Measurements from ENCODE around the gene EVI5. TPM values are rescaled to one million over a fixed set of nuclear protein-coding genes. Genes with fewer than 3 reads are reported as not detected.

The EVI5 gene
- total and polyA plus RNA-seq, 7 donors, result 4.5 to 53.5 (median 39.9) TPM

DNA sequence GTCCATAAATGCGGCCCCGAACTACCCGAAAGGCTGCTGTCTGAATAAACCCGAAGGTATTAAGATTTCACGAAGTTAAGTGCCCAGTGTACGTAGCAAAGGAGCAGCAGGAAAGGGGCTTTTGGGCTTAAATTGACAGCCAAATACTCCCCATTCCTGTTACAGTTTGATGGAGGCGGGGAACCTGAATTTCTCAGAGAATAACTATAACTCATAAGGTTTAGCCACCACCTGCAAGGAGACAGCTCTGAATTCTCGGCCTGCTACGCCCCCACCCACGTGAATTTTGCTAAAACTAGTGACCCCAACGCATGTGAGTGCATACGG, 303.3 kb downstream of the EVI5 start:
- Histone ChIP-seq H3K9me3 (no peaks in the 10 kb centered on the region), H3K4me1 (peaks cover 0 to 66% (median 65%) of the 10 kb centered on the region in 4 donors), H3K4me3 (peak overlapping the region in 2 of 4 donors; percentile 46 to 54), H3K27ac (no peak overlapping the region), H3K27me3 (peaks cover 60 to 88% (median 68%) of the 10 kb centered on the region in 3 donors), H3K36me3 (no peaks in the 10 kb centered on the region)
- intact Hi-C loops (cut with DNase I), result no loop called here
- TF ChIP-seq, protein P1, sequence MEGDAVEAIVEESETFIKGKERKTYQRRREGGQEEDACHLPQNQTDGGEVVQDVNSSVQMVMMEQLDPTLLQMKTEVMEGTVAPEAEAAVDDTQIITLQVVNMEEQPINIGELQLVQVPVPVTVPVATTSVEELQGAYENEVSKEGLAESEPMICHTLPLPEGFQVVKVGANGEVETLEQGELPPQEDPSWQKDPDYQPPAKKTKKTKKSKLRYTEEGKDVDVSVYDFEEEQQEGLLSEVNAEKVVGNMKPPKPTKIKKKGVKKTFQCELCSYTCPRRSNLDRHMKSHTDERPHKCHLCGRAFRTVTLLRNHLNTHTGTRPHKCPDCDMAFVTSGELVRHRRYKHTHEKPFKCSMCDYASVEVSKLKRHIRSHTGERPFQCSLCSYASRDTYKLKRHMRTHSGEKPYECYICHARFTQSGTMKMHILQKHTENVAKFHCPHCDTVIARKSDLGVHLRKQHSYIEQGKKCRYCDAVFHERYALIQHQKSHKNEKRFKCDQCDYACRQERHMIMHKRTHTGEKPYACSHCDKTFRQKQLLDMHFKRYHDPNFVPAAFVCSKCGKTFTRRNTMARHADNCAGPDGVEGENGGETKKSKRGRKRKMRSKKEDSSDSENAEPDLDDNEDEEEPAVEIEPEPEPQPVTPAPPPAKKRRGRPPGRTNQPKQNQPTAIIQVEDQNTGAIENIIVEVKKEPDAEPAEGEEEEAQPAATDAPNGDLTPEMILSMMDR (IDR thresholded peaks at IDR 0.05), result no peak
- no peak for TF ChIP-seq EP300 (IDR thresholded peaks at IDR 0.05)
- TF ChIP-seq POLR2A (IDR thresholded peaks at IDR 0.05), result no peak
- no peak for TF ChIP-seq POLR2AphosphoS5 (IDR thresholded peaks at IDR 0.05)
- WGBS, 2 donors, result 16 to 57% methylated on average over 12 of the region's 12 CpGs
- DNase-seq, result no peak

DNA sequence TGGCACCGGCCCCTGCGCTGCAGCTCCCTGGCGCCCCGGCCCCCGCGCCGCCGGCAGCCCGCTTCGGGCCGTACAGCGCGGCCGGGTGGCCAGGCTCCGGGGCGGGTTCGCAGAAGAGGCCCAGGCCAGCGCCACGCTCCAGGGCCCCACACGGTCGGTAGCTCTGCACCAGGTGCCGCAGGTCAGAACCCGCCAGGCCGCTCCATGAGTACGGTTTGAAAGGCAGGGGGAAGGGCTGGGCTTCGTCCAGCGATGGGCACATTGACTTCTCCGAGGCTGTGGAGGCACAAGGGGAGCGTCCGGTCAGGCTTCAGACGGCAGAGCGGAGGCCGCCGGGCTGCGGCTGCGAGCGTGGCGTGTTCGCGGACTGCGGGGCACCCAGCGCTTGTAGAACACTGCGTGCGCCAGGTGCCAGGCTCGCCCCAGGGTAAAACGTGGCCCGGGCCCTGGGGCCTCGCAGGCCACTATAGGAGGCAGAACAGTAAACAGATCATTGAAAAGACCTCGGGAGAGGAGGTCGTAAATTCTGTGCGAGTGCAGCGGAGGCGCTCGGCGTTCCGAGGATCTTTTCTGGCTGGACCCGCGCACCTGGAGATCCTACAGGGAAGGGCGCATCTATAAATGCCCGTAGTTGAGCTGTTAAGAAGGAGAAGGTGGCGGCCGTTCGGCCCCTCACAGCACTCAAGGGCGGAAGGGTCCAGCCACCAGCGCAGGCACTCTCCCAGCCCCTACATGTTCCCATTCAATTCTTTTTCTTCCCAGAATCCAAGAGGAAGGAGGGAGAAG, 303.9 kb downstream of the EVI5 start:
- H3K27ac ChIP-seq, result no peak overlapping the region
- peaks cover 0 to 60% (median 59%) of the 10 kb centered on the region in 4 donors for H3K4me1 ChIP-seq
- DNase-seq, result no peak
- intact Hi-C loops (cut with DNase I), result no loop called here
- H3K9me3 ChIP-seq, result no peaks in the 10 kb centered on the region
- no peaks in the 10 kb centered on the region for H3K36me3 ChIP-seq
- TF ChIP-seq POLR2A (IDR thresholded peaks at IDR 0.05) (no peak), POLR2AphosphoS5 (IDR thresholded peaks at IDR 0.05) (no peak), EP300 (IDR thresholded peaks at IDR 0.05) (no peak)
- TF ChIP-seq, protein P1 (IDR thresholded peaks at IDR 0.05), result no peak
- WGBS, 2 donors, result 11 to 54% methylated on average over 65 of the region's 65 CpGs
- peak overlapping the region in 2 of 4 donors; percentile 18 to 19 for H3K4me3 ChIP-seq
- peaks cover 54 to 83% (median 62%) of the 10 kb centered on the region in 3 donors for H3K27me3 ChIP-seq

DNA sequence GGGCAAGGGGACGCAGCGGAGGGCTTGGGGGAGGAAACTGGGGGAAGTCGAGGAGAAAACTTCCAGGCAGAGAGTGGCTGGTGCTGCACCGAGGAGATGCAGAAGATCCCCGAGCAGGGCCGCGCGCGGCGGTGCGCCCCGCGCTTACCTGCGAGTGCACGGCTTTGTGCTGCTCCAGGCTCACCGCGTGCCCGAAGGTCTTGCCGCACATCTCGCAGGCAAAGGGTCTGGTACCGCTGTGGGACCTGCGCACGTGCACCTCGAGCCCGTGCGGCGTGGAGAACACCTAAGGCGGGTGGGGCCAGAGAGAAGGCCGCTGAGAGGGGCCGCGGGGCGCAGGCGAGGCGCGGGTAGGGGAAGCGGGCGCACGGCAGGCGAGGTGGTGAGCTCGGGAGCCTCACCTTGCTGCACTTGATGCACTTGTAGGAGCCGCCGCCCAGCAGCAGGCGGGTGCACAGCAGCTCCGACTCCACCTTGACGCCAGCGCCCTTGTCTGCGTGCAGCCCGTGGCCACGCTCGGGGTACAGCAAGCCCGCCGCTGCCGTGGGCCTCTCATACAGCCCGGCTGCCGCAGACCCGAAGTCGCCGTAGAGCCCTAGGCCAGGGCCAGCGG, 304.6 kb downstream of the EVI5 start:
- no peaks in the 10 kb centered on the region for H3K36me3 ChIP-seq
- H3K4me3 ChIP-seq, result peak overlapping the region in 2 of 4 donors; percentile 18 to 19
- intact Hi-C loops (cut with DNase I), result no loop called here
- peaks cover 48 to 76% (median 55%) of the 10 kb centered on the region in 3 donors for H3K27me3 ChIP-seq
- DNase-seq, result no peak
- 22 to 57% methylated on average over 59 of the region's 59 CpGs for whole genome bisulfite sequencing, 2 donors
- no peak overlapping the region for H3K27ac ChIP-seq
- no peak for TF ChIP-seq POLR2A (IDR thresholded peaks at IDR 0.05)
- TF ChIP-seq POLR2AphosphoS5 (IDR thresholded peaks at IDR 0.05), result no peak
- TF ChIP-seq EP300 (IDR thresholded peaks at IDR 0.05), result no peak
- TF ChIP-seq, protein P1 (IDR thresholded peaks at IDR 0.05), result no peak
- H3K4me1 ChIP-seq, result peaks cover 0 to 53% (median 52%) of the 10 kb centered on the region in 4 donors
- H3K9me3 ChIP-seq, result no peaks in the 10 kb centered on the region

DNA sequence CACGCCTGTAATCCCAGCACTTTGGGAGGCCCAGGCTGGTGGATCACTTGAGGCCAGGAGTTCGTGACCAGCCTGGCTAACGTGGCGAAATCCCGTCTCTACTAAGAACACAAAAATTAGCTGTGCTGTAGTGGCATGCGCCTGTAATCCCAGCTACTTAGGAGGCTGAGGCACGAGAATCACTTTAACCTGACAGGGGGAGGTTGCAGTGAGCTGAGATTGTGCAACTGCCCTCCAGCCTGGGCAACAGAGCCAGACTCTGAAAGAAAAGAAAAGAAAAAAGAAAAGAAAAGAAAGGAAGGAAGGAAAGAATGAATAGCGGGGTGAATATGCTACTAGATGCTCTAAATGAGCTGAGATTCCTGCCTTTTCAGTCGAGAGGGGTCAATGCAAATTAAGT, 305.3 kb downstream of the EVI5 start:
- Histone ChIP-seq H3K9me3 (no peaks in the 10 kb centered on the region), H3K4me3 (no peak overlapping the region), H3K4me1 (peaks cover 0 to 46% (median 45%) of the 10 kb centered on the region in 4 donors), H3K27ac (no peak overlapping the region), H3K27me3 (peaks cover 41 to 73% (median 48%) of the 10 kb centered on the region in 3 donors), H3K36me3 (no peaks in the 10 kb centered on the region)
- no peak for TF ChIP-seq POLR2AphosphoS5 (IDR thresholded peaks at IDR 0.05)
- no peak for TF ChIP-seq EP300 (IDR thresholded peaks at IDR 0.05)
- TF ChIP-seq, protein P1 (IDR thresholded peaks at IDR 0.05), result no peak
- no peak for TF ChIP-seq POLR2A (IDR thresholded peaks at IDR 0.05)
- intact Hi-C loops (cut with DNase I), result no loop called here
- no peak for DNase-seq
- 91 to 93% methylated on average over 9 of the region's 9 CpGs for WGBS, 2 donors

Measured in sigmoid colon (tissue), 7 donors.